ENCODE data around the gene PIANP.
"Not testable (repeated sequence)": the region's sequence is repeated elsewhere in the genome, so short reads cannot be mapped to it uniquely, and the experiment has no call there.

Gene PIANP, protein sequence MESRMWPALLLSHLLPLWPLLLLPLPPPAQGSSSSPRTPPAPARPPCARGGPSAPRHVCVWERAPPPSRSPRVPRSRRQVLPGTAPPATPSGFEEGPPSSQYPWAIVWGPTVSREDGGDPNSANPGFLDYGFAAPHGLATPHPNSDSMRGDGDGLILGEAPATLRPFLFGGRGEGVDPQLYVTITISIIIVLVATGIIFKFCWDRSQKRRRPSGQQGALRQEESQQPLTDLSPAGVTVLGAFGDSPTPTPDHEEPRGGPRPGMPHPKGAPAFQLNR

DNA sequence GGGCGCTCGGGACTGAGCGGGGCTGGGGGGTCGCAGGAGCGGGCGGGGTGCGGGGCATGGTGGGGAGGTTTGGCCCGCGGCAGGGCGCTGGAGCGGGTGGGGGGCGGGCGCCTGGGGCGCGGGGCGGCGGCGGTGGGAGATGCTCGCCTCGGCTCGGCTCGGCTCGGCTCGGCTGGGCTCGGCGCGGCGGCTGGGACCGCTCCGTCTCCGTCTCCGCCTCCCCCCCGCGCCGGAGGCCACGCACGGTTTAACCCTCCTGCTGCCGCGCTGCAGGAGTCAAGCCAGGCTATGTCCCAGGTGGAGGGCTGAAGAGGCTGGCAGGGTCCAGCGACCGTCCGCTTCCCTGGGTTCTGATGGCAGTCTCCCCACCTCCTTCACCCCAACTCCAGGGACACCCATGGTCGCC lies at the start of gene PIANP:
PIANP (minus strand) TSS at position 170 of the 406 bp plus-strand sequence. CDS start 2,754 bp downstream, outside the sequence.
- no peak for DNase-seq

DNA sequence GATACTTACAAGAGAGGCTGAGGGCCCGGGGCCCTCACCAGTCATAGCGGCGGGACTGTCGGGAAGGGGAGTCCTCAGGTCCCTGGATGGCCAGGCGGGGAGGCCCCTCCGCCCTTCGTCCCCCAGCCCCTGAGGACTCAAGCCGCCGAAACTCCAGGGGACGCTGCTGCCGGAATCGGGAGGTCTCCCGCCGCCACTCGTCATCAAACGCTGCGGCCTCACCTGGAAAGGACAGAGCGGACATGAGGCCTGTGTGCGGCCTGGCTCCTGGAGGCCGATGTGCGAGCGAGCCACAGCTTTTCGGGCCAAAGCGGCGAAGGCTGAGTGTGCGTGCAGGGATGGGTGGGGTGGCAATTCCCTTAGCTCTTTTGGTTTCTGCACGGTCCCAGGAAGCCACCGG lies 48.1 kb upstream of the PIANP start:
- no peak for DNase-seq

DNA sequence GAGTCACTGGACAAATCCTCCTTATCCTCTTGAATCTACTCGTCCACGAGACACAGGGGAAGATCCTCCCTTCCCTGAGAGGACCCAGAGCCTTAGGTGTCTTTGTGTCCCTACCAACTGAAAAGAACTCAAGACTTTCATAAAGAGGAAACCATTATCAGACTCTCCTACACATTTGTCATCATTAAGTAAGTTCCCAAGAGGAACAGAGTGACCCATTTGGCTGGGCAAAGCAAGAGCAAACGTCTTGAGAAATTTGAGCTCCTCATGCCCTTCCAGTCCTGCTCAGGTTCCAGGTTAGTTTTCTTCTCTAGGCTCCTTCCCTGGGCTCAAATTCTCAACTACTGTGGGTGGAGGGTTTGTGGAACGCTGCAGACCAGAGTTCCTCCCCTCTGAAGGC lies 46.6 kb upstream of the PIANP start:
- DNase-seq: peak; percentile 71

DNA sequence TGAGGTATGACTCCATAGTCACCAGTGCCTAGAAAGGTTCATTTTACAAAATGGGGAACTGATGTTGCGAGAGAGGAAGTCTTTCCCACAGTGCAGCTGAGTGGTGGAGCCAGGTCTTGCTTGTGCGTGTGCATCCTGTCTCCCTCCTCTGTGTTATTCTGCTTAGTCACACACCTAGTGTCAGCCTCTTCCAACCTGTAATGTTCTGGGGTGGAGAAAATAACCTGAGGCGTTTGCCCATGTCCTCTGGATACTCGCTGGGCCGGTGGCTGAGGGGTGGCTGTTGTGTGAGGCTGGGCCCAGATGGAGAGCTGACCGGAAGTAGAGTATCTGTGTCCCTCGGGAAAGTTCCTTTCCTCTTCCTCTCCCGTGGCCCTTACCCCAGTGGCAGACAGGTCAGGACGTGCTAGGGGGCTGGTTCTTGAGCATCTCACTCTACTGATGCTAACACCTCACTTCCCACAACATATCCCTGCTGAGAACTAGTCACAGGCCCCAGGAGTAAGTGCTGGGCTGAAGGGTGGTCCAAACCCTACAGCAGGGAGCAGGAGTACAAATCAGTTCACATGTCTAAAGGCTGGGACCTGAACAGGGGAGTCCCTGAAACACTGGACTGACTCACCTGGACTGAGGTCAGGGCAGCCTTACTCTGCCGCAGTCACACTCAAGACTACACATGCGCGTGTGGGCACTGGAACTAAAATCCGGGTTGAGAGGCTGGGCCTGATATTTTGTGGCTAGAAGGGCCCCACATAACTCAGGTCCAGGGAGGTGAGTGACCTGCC lies 45.3 kb upstream of the PIANP start:
- peak; percentile 93 for DNase-seq

DNA sequence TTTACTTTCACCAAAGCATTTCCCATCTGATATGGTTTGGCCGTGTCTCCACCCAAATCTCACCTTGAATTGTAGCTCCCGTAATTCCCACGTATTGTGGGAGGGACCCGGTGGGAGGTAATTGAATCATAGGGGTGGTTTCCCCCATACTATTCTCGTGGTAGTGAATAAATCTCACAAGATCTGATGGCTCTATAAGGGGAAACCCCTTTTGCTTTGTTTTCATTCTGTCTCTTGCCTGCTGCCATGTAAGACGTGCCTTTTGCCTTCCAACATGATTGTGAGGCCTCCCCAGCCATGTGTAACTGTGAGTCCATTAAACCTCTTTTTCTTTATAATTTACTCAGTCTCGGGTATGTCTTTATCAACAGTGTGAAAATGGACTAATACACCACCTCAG lies 42.7 kb upstream of the PIANP start:
- peak; percentile 77 for DNase-seq

DNA sequence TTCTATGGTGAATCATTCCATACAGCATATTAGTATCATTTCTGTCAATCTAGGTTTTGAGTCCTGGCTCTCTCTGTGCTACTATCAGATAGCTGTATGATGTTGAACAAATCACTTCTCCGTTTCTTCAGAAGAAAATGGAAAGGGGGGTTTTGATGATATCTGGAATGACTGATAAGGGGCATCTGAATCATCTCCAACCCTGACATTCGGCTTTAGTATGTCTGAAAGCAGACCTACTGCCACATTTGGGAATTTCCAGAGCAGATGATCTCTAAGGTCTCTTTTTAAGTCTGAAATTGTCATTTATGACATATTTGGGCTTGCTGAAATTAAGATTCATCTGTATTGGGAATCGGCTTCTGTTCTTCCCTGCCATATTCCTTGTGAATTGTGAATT lies 42.2 kb upstream of the PIANP start:
- DNase-seq: peak; percentile 72

DNA sequence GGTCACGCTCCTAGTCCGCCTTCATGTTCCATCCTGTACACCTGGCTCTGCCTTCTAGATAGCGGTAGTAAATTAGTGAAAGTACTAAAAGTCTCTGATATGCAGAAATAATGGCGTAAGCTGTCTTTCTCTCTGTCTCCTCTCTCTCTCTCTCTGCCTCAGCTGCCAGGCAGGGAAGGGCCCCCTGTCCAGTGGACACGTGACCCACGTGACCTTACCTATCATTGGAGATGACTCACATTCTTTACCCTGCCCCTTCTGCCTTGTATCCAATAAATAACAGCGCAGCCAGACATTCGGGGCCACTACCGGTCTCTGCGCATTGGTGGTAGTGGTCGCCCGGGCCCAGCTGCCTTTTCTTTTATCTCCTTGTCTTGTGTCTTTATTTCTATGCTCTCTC lies 41.5 kb upstream of the PIANP start:
- not testable (repeated sequence) for DNase-seq

DNA sequence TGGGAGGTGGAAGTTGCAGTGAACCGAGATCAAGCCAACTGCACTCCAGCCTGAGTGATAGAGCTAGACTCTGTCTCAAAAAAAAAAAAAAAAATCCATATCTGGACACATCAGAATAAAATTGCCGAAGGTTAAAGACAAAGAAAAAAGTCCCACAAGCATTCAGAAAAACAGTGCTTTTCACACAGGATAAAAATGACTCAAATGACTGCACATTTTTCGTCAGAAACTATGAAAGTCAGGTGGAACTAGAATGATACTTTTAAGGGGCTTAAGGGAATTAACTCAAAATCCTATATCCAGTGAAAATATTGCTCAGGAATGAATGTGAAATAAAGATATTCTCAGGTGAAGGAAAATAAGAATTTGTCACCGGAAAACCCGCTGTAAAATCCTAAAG lies 36.1 kb upstream of the PIANP start:
- no peak for DNase-seq

DNA sequence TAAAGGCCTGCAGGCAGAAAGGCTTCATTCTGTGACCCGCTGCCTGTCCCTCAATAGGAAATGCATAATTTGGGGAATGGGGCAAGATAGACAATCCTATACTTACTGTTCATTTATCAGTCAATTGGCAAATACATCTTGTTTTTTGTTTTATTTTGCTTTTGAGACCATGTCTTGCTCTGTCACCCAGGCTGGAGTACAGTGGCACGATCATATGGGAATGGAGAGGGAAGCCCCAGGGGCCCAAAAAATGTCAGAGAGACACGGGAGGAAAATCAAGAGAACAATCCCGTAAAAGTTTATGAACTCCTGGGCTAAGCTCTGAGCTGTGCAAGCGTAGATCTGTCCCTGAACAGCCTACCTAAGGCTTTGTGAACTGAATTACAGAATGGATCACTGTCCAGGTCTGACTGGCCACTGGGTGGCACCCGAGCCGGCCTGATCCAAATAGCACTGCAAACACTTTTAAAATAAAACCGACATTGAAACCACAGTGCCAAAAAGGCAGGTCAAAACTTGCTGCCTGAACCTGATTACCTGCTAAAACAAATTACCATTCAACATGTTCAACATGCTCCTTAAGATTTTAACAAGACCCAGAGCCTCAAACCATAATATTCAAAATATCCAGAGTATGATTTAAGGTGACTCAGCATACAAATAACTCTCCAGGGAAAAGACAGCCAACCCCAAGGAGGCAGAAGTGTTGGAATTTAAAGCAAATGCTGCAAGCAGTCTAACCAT lies 35.0 kb upstream of the PIANP start:
- peak; percentile 63 for DNase-seq

DNA sequence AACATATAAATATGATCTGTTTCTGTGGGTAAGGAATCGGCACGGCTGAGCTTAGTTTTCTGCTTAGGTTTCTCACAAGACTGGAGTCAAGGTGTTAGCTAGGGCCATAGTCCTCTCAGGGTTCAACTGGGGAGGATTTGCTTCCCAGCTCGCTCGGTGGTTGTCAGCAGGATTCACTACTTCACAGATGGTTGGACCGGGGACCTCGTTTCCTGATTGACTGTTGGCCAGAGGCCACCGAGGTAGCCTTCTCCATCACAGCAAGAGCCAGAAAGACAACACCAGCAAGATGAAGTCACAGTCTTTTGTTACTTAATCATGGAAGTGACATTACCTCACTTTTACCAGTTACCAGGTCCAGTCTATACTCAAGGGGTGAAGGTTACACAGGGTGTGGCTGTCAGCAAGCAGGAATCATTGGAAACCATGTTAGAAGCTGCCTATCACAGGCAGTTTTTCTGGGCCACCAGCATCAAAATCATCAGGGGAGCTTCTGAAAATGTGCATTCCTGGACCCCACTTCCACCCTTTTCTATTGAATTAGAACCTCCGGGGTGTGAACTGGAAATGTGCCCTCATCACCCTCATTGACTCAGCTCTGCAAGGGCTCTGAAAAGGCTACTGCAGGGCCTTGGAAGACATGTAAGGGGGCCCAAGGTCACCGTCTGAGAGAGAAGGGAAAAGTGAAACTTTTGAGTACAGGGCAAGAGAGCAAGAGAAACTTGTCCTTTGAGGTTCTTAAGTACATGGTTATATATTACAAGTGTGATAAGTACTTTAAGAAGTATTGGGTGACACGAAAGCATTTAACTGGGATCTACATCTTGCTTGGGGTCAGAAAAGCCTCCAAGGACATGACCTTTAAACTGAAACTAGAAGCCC lies 34.1 kb upstream of the PIANP start:
- DNase-seq: no peak

DNA sequence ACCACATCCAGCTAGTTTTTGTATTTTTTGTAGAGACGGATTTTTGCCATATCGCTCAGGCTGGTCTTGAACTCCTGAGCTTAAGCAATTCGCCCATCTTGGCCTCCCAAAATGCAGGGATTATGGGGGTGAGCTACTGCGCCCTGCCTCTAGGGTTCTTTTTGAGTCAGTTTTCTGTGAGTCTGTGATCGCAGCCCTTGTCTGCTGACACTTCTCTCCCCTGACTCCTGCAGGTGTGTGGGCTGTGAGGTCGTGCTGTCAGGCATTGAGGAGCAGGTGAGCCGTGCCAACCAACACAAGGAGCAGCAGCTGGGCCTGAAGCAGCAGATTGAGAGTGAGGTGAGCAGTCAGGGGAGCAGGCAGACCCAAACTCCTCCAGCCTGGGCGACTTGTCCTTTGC lies 29.6 kb upstream of the PIANP start:
- DNase-seq: no peak

DNA sequence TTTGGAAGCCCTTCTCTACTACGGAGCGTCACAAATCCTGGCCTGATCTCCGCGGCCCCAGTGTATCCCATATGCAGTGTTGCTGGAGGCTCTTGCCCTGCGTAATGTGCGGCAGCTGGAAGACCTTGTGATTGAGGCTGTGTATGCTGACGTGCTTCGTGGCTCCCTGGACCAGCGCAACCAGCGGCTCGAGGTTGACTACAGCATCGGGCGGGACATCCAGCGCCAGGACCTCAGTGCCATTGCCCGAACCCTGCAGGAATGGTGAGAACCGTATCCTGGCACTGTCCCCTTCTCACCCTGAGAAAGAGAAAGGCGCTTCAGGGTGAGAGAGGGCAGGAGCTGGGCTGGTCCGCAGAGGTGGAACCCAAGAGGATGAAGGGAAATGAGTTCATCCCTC lies 28.6 kb upstream of the PIANP start:
- DNase-seq: no peak

DNA sequence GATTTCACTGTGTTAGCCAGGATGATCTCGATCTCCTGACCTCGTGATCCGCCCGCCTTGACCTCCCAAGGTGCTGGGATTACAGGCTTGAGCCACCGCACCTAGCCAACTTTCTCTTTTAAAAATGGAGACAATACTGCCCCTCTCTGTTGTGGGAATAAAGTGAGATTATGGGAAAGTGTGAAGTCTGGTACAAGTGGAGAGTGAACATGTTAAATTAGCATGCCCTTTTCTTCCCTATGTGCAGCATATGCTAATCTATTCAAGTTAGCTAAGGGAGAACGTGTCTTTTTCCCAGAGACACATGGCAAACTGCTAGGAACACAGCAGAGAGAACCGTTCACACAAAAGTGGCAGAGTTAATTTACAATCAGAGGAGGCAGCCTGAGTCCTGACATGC lies 24.7 kb upstream of the PIANP start:
- no peak for DNase-seq

DNA sequence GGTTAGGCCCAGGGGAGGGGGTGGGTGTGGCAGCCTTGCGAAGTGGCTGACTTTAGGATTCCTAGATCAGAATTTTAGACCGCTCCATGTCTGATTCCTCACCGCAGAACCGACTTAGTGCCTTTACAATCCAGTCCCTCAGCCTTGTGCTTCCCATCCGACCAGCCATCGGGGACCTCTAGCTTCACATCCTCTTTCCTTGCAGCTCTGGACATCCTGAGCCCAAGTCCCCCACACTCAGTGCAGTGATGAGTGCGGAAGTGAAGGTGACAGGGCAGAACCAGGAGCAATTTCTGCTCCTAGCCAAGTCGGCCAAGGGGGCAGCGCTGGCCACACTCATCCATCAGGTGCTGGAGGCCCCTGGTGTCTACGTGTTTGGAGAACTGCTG lies 23.8 kb upstream of the PIANP start:
- peak; percentile 69 for DNase-seq

DNA sequence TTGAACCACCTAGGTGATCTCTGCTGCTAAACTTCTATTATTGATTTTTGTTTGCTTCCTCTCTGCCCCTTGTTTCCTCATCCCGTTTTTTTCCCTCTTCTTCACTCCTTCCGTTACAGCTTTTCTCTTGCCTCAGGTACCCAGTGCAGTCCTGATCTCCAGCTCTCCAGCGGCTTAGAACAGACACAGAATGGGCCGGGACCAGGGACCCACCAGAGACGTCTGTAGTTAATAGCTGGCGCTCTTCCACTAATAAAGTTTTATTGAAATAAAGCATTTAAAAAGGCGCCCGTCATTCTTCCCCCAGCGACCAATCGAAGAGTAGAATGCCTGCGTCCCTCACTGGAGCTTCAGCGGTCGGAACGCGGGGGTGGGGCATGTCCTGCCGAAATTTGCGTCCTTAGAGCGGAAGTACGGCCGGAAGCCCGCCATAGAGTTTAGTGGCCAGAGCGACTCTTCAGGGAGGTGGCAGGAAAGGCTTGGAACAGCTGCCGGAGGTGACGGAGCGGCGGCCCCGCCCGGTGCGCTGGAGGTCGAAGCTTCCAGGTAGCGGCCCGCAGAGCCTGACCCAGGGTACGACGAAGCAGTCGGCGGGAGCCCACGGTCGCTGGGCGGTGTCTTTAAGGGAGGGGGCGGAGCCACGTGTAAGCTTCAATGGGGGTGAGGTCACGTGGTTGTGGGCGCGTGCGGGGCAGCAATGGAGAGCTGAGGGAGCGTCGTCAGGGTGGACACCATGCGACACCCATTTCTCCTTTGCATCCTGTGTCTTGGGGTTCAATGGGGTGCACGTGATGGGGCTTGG lies 23.2 kb upstream of the PIANP start, which contains the start of gene COPS7A:
COPS7A (plus strand) TSS at position 440 of the 802 bp plus-strand sequence. CDS start 611 bp downstream, outside the sequence.
- DNase-seq: peak; percentile 99

DNA sequence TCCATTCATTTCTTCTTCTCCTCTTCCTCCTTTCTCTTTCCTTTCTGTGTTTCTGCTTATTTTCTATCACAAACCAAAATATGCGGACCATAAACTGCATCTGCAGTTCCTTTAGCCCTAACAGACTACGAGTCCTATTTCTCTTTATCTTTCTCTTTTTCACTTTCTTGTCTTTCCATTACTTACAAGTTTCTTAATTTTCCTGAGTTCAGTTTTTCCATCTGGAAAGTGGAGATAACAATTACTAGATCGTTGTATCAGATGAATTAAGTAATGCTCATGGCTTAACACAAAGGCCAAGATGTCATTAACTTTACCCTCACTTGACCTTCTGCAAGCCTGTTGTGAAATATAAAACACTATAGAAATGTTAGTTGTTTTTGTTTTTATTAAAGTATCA lies 22.2 kb upstream of the PIANP start:
- peak; percentile 17 for DNase-seq

DNA sequence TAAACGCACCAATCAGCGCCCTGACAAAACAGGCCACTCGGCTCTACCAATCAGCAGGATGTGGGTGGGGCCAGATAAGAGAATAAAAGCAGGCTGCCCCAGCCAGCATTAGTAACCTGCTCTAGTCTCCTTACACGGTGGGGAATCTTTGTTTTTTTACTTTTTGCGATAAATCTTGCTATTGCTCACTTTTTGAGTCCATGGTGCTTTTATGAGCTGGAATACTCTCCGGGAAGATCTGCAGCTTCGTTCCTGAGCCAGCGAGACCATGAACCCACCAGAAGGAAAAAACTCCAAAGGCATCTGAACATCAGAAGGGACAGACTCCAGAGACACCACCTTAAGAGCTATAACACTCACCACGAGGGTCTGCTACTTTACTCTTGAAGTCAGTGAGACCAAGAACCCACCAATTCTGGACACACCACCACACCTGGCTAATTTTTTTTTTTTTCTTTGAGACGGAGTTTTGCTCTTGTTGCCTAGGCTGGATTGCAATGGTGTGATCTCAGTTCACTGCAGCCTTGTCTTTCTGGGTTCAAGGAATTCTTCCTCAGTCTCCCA lies 16.3 kb upstream of the PIANP start:
- no peak for DNase-seq

DNA sequence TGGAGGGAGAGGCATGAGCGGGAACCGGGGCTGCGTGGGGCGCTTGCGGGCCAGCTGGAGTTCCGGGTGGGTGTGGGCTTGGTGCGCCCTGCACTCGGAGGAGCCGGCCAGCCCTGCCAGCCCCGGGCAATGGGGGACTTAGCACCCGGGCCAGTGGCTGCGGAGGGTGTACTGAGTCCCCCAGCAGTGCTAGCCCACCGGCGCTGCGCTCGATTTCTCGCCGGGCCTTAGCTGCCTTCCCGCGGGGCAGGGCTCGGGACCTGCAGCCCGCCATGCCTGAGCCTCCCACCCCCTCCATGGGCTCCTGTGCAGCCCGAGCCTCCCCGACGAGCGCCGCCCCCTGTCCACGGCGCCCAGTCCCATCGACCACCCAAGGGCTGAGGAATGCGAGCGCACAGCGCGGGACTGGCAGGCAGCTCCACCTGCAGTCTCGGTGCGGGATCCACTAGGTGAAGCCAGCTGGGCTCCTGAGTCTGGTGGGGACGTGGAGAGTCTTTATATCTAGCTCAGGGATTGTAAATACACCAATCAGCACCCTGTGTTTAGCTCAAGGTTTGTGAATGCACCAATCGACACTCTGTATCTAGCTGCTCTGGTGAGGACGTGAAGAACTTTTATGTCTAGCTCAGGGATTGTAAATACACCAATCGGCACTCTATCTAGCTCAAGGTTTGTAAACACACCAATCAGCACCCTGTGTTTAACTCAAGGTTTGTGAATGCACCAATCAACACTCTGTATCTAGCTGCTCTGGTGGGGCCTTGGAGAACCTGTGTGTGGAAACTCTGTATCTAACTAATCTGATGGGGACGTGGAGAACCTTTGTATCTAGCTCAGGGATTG lies 15.6 kb upstream of the PIANP start:
- DNase-seq: not testable (repeated sequence)

DNA sequence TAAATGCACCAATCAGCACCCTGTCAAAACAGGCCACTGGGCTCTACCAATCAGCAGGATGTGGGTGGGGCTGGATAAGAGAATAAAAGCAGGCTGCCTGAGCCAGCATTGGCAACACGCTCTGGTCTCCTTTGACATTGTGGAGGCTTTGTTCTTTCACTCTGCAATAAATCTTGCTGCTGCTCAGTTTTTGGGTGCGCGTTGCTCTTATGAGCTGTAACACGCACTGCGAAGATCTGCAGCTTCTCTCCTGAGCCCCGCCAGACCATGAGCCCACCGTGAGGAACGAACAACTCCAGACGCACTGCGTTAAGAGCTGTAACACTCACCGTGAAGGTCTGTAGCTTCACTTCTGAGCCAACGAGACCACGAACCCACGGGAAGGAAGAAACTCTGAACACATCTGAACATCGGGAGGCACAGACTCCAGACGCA lies 8.4 kb upstream of the PIANP start:
- DNase-seq: no peak

DNA sequence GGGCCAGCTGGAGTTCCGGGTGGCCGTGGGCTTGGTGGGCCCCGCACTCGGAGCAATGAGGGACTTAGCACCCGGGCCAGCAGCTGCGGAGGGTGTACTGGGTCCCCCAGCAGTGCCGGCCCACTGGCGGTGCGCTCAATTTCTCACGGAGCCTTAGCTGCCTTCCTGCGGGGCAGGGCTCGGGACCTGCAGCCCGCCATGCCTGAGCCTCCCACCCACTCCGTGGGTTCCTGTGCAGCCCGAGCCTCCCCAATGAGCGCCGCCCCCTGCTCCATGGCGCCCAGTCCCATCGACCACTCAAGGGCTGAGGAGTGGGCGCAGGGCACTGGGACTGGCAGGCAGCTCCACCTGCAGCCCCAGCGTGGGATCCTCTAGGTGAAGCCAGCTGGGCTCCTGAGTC lies 7.7 kb upstream of the PIANP start:
- DNase-seq: not testable (repeated sequence)
